ENCODE results near the gene TMEM184A.
"Not testable (repeated sequence)": the region's sequence is repeated elsewhere in the genome, so short reads cannot be mapped to it uniquely, and the experiment has no call there.

TMEM184A gene

GRCh38 chr7:1588978-1589377, 33.0 kb upstream of the TMEM184A start:
- no peak for DNase-seq

GRCh38 chr7:1587738-1588137, 31.7 kb upstream of the TMEM184A start:
- DNase-seq, result no peak

GRCh38 chr7:1586827-1587705, 31.1 kb upstream of the TMEM184A start:
- no peak for DNase-seq

- DNase-seq, result no peak
Observed at GRCh38 chr7:1586126-1586826, 30.3 kb upstream of the TMEM184A start.

- no peak for DNase-seq
Observed at GRCh38 chr7:1585142-1585981, 29.4 kb upstream of the TMEM184A start.

GRCh38 chr7:1584700-1585099, 28.7 kb upstream of the TMEM184A start:
- no peak for DNase-seq

GRCh38 chr7:1583241-1583930, 27.4 kb upstream of the TMEM184A start:
- DNase-seq, result not testable (repeated sequence)

- no peak for DNase-seq
Observed at GRCh38 chr7:1580422-1581030, 24.5 kb upstream of the TMEM184A start.

GRCh38 chr7:1579481-1580421, 23.7 kb upstream of the TMEM184A start:
- peak; percentile 52 for DNase-seq

GRCh38 chr7:1578513-1578912, 22.5 kb upstream of the TMEM184A start:
- DNase-seq, result no peak

GRCh38 chr7:1576521-1577253, 20.7 kb upstream of the TMEM184A start:
- DNase-seq, result no peak

- no peak for DNase-seq
Observed at GRCh38 chr7:1575809-1576208, 19.8 kb upstream of the TMEM184A start.

GRCh38 chr7:1572111-1572822, 16.3 kb upstream of the TMEM184A start:
- no peak for DNase-seq

GRCh38 chr7:1569833-1570632, 14.0 kb upstream of the TMEM184A start, which contains the start of gene PSMG3:
PSMG3 (minus strand) TSS chr7:1570032; CDS start chr7:1569339, 693 bp downstream.
- peak; percentile 63 for DNase-seq

- no peak for DNase-seq
Observed at GRCh38 chr7:1569440-1569832, 13.4 kb upstream of the TMEM184A start.

GRCh38 chr7:1569016-1569415, 13.0 kb upstream of the TMEM184A start:
- no peak for DNase-seq

GRCh38 chr7:1567896-1568510, 12.0 kb upstream of the TMEM184A start:
- DNase-seq, result no peak
